ENCODE results near the gene OR5D18. TPM values are rescaled to one million over a fixed set of nuclear protein-coding genes. Genes with fewer than 3 reads are reported as not detected.

Gene OR5D18
- polyA plus RNA-seq, 1 of the 3 experiments (the other 2 are of a cell fraction), result not detected

DNA sequence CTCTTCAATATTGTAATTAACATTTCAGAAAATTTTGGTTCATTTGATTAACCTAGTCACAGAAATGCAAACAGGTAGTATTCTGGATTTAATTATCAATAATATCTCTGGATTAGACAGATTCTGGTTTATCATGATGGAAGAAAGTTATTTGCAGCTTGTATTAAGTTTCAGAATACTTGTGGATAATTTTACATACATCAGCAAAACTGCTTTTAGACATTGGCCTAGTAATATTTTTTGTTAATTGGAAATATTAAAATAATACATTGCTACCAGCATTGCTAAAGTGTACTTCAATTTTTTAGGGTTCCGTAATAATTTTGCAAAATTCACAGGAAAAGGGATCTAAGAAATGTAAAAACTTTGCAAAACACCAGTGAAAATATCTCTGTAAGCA lies 27.8 kb upstream of the OR5D18 start:
- H4K20me1 ChIP-seq (ENCODE audit: insufficient read depth), result no peaks in the 10 kb centered on the region

More for the DNA sequence above, 27.8 kb upstream of the OR5D18 start:
- Histone ChIP-seq H2AFZ (ENCODE audit: low read depth) (no peak overlapping the region), H3K27me3 (ENCODE audit: insufficient read depth) (no peaks in the 10 kb centered on the region), H3F3A (replicated peaks; ENCODE audit: insufficient read depth) (no peaks in the 10 kb centered on the region), H3K9ac (no peak overlapping the region), H3K9me3 (no peaks in the 10 kb centered on the region), H3K27ac (ENCODE audit: low read depth in 2 of 2, low read length in 1 of 2) (no peak overlapping the region), H3K79me2 (ENCODE audit: insufficient read depth) (no peaks in the 10 kb centered on the region), H3K9me2 (no peaks in the 10 kb centered on the region), H3K4me3 (ENCODE audit: low read depth in 2 of 2, low read length in 1 of 2) (no peak overlapping the region), H3K4me2 (no peak overlapping the region), H3K36me3 (replicated peaks in 1 of 2; ENCODE audit: control insufficient read depth in 1 of 2, insufficient read depth in 2 of 2, low read length in 1 of 2) (no peaks in the 10 kb centered on the region), H3K4me1 (ENCODE audit: control insufficient read depth in 1 of 2, insufficient read depth in 2 of 2, low read depth in 1 of 2, low read length in 1 of 2) (no peaks in the 10 kb centered on the region)
- ChIA-PET CTCF (no interaction called here), POLR2A (no interaction called here)
- WGBS (ENCODE audit: low lambda C conversion rate), result 2% methylated on average over 1 of the region's 1 CpG
- TF ChIP-seq MXI1 (IDR thresholded peaks at IDR 0.05; ENCODE audit: low read depth, low read length), result no peak
- TF ChIP-seq SIN3A (IDR thresholded peaks at IDR 0.05; ENCODE audit: borderline replicate concordance, low read depth, low read length), result no peak
- TF ChIP-seq FOXJ3 (CRISPR knock-in tag; IDR thresholded peaks at IDR 0.05), result no peak
- no peak for TF ChIP-seq RFX5 (IDR thresholded peaks at IDR 0.05; ENCODE audit: low read length)
- TF ChIP-seq, protein P1, sequence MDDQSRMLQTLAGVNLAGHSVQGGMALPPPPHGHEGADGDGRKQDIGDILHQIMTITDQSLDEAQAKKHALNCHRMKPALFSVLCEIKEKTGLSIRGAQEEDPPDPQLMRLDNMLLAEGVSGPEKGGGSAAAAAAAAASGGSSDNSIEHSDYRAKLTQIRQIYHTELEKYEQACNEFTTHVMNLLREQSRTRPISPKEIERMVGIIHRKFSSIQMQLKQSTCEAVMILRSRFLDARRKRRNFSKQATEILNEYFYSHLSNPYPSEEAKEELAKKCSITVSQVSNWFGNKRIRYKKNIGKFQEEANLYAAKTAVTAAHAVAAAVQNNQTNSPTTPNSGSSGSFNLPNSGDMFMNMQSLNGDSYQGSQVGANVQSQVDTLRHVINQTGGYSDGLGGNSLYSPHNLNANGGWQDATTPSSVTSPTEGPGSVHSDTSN (IDR thresholded peaks at IDR 0.05), result no peak
- no peak for TF ChIP-seq RXRA (IDR thresholded peaks at IDR 0.05; ENCODE audit: borderline replicate concordance, low read depth)
- no peak for TF ChIP-seq USF1 (IDR thresholded peaks at IDR 0.05; ENCODE audit: borderline replicate concordance, low read depth)
- TF ChIP-seq, protein P2, sequence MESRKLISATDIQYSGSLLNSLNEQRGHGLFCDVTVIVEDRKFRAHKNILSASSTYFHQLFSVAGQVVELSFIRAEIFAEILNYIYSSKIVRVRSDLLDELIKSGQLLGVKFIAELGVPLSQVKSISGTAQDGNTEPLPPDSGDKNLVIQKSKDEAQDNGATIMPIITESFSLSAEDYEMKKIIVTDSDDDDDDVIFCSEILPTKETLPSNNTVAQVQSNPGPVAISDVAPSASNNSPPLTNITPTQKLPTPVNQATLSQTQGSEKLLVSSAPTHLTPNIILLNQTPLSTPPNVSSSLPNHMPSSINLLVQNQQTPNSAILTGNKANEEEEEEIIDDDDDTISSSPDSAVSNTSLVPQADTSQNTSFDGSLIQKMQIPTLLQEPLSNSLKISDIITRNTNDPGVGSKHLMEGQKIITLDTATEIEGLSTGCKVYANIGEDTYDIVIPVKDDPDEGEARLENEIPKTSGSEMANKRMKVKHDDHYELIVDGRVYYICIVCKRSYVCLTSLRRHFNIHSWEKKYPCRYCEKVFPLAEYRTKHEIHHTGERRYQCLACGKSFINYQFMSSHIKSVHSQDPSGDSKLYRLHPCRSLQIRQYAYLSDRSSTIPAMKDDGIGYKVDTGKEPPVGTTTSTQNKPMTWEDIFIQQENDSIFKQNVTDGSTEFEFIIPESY (IDR thresholded peaks at IDR 0.05; ENCODE audit: borderline replicate concordance, low read depth), result no peak
- TF ChIP-seq, protein P3, sequence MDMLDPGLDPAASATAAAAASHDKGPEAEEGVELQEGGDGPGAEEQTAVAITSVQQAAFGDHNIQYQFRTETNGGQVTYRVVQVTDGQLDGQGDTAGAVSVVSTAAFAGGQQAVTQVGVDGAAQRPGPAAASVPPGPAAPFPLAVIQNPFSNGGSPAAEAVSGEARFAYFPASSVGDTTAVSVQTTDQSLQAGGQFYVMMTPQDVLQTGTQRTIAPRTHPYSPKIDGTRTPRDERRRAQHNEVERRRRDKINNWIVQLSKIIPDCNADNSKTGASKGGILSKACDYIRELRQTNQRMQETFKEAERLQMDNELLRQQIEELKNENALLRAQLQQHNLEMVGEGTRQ (IDR thresholded peaks at IDR 0.05; ENCODE audit: borderline replicate concordance, low read depth, low read length), result no peak
- no peak for TF ChIP-seq YY1 (IDR thresholded peaks at IDR 0.05; ENCODE audit: low read depth)
- no peak for TF ChIP-seq EP300 (IDR thresholded peaks at IDR 0.05; ENCODE audit: borderline replicate concordance in 1 of 2, low read depth in 1 of 2, low read length in 1 of 2)
- TF ChIP-seq RAD21 (IDR thresholded peaks at IDR 0.05; ENCODE audit: low read length), result no peak
- no peak for TF ChIP-seq GATA2 (CRISPR knock-in tag; IDR thresholded peaks at IDR 0.05)
- TF ChIP-seq RCOR1 (IDR thresholded peaks at IDR 0.05; ENCODE audit: low read length), result no peak
- TF ChIP-seq FOSL2 (IDR thresholded peaks at IDR 0.05; ENCODE audit: borderline replicate concordance, low read depth), result no peak
- TF ChIP-seq, protein P4, sequence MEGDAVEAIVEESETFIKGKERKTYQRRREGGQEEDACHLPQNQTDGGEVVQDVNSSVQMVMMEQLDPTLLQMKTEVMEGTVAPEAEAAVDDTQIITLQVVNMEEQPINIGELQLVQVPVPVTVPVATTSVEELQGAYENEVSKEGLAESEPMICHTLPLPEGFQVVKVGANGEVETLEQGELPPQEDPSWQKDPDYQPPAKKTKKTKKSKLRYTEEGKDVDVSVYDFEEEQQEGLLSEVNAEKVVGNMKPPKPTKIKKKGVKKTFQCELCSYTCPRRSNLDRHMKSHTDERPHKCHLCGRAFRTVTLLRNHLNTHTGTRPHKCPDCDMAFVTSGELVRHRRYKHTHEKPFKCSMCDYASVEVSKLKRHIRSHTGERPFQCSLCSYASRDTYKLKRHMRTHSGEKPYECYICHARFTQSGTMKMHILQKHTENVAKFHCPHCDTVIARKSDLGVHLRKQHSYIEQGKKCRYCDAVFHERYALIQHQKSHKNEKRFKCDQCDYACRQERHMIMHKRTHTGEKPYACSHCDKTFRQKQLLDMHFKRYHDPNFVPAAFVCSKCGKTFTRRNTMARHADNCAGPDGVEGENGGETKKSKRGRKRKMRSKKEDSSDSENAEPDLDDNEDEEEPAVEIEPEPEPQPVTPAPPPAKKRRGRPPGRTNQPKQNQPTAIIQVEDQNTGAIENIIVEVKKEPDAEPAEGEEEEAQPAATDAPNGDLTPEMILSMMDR (IDR thresholded peaks at IDR 0.05), result no peak
- no peak for TF ChIP-seq TCF12 (IDR thresholded peaks at IDR 0.05)
- no peak for TF ChIP-seq NFIC (IDR thresholded peaks at IDR 0.05; ENCODE audit: borderline replicate concordance)
- TF ChIP-seq, protein P5, sequence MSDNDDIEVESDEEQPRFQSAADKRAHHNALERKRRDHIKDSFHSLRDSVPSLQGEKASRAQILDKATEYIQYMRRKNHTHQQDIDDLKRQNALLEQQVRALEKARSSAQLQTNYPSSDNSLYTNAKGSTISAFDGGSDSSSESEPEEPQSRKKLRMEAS (IDR thresholded peaks at IDR 0.05; ENCODE audit: low read depth), result no peak
- no peak for TF ChIP-seq SMC3 (IDR thresholded peaks at IDR 0.05; ENCODE audit: low read depth, low read length)
- DNase-seq, result no peak
